Stimulated activated CD4-positive, alpha-beta T cell treated with anti-CD3 and anti-CD28 coated beads, Interleukin-4, amount 100 ng/mL, for 1 hour (primary cell): ENCODE results near the gene PAX5.

Experiments
- DNase-seq: peaks from one replicate; pipeline ENCODE4 v3.0.0-alpha.2; 2020

Gene PAX5

DNA sequence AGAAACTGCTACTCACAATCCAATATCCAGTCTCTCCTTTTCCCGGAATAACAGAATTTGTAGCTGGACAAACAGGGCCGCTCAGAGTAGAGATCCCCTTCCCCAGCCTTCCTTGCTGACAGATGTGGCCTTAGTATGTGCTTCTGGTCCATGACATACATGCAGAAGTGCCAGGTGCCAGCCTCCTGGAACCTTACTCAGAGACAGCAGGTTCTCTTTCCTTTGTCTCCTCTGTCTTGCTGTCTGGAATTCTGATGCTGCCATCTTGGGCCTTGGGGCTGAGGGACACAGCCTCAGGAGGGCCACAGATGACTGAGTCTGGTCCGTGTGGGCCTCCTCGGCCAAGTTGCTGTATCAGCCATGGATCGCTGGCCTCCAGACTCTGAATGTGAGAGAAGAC is 210.1 kb downstream of the PAX5 start:
- DNase-seq = no peak

DNA sequence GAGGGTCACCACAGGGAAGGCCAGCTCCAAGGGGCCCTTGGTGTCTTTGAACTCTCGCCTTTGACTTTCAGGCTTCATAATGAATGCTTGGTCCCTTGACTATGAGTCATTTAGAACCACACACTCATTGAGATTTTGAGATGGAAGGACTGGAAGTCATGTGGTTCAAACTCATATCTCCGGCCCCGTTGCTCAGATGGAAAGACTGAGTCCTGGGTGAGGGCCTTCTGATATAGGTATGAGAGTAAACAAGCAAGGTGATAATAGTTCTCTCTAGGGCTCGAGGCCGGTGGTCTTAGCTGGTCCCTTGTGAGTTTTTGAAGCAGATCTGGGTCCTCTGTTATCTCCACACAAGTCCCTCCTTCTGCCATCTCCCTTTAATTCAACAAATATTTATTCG is 210.6 kb downstream of the PAX5 start:
- DNase-seq = no peak

DNA sequence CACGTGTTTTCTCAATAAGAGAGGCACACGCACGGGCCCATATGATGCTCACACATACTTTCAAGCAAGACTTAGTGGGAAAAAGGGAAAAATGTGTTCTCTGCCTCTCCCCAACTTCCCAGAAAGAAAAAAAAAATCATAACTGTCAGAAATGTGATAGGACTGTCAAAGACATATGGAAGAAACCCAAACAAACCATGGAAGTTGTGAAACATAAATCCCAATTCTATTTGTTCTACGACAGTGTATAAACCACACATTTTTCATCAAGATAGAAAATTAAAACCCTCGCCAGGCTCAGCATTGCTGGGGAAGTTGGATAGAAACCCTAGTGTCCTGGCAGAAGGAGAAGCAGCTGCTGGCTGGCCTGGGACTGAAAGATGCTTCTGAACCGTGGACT is 211.9 kb downstream of the PAX5 start:
- DNase-seq = no peak

DNA sequence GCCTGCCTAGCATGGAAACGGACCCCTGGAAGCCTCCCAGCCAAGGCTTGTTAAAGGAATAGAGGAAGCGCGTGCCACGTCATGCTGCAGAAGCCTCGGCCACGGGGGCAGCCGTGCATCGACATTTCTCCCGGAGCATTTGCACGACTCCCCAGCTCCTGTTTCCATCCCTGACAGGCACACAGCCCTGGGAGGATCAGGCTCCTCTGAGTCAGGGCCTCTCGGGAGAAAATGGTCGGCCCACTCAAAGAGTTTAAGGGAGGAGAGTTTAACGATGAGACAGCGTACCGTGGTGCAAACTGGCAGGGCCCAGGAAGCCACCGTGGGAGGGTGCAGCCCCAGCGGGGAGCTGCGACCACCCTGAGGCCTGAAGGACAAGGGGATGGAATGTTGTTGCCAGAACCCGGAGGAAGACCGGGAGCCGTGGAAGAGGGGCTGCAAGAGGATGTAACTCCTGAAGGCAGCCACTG is 213.6 kb downstream of the PAX5 start:
- DNase-seq = no peak

DNA sequence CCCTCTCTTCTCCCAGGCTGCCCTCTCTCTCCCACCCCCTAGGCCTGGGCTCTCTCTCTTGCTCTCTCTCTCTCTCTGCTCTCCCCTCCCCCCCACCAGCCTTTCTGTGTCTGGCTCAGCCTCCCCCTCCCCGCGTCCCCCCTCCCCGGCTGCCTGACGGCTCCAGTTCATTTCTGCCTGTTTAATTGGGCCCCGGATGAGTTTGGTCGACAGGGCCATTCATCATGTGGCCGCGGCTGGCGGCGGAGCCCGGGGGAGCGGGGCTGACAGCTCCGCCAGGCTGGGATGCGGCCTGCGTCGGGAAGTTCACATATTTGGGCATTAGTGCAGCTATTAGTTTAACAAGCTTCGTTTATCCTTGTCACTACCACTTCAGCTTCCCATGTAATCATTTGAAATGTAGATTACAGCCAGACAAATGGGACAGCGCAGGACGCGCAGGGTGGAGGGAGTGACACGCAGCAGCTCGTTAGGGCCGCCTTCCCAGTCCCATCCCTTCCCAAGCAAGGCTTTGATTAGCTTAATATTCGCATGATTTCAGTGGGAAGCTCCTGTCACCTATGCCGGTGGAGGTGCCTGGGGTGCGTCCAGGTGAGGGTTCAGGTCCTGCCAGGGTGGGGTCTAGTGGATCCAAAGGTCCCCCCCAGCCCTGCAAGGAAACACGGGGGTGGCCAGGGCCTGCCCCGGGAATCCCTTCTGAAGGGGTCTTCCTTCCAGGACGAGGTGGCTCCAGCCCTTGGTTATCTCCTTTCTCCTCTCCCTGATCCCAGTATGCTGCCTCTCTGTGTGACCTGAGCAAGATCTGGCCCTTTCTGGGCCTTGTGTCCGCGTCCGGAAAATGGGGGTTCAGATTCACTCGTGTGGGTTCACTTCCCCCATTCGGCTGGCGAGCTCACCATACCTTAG is 214.8 kb downstream of the PAX5 start:
- DNase-seq = no peak

DNA sequence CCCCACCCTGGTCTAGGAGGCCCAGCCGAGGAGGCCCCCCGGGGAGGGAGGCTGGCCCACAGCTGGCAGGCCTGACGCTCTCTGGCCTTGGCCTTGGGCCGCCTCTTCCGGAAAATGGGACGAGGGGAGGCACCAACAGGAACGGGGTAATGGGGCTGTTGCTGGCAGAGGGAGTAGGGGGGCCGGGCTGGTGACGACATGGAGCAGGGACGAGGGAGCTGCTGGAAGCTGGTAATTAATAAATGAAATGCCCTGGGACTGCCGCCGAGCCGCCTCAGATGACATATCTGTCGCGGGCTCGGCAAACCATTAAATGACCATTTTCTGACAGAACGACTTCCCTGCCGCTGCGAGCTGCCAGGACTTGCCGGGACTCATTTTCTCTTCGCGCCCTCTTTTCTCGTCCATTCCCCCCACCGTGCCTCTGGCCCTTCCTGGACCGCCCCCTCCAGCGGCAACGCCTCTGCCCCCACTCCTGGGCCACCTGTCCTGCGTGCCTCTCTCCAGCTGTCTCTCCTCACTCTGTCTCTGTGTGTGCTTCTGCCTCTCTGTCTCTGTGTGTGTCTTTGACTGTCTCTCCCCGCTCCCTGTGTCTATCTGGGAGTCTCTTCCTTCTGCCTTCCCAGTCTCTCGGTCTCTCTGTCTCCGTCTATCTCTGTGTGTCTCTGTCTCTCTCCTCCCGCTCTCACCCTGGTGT is 215.7 kb downstream of the PAX5 start:
- no peak for DNase-seq

DNA sequence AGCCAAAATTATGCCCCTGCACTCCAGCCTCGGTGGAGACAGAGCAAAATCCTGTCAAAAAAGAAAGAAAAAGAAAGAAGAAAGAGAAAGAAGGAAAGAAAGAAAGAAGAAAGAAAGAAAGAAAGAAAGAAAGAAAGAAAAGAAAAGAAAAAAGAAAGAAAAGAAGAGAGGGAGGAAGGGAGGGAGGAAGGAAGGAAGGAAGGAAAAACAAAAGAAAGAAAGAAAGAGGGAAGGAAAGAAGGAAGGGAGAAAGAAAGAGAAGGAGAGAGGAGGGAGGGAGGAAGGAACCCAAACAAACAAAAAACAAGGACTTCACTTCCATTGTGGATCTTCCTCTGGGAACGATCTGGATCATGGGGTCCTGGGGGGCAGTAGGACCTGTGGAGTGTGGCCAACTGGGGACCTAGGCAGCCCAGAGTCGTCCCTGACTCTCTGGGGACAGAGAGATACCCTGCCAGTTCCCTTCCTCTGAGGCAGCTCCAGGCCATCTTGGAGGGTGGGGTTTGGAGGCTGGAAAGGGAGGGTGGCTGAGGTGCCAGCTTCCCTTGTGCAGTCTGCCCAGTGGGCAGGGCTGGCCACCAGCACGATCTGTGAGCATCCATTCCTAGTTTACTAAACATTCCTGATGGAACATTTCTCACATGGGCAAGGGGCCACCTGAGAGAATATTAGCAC is 216.8 kb downstream of the PAX5 start:
- no peak for DNase-seq

DNA sequence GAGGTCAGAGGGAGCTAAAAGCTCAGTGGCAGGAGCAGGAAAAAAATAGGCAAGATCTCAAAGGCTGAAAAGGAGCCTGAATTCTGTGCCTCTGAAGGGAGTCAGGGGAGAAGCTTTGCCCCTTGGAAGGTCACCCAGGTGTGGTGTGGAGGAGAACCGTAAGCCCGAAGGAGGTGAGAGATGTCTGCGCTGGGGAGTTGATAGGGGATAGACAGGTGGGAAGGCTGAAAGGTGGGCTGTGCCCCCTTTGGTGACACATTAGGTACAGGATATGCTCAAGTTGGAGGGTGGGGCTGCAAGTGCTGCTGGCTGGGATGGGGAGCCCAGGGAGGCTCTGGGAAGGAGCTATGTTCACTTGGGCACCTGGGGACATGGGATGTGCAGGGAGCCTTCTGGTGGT is 217.7 kb downstream of the PAX5 start:
- DNase-seq = no peak

DNA sequence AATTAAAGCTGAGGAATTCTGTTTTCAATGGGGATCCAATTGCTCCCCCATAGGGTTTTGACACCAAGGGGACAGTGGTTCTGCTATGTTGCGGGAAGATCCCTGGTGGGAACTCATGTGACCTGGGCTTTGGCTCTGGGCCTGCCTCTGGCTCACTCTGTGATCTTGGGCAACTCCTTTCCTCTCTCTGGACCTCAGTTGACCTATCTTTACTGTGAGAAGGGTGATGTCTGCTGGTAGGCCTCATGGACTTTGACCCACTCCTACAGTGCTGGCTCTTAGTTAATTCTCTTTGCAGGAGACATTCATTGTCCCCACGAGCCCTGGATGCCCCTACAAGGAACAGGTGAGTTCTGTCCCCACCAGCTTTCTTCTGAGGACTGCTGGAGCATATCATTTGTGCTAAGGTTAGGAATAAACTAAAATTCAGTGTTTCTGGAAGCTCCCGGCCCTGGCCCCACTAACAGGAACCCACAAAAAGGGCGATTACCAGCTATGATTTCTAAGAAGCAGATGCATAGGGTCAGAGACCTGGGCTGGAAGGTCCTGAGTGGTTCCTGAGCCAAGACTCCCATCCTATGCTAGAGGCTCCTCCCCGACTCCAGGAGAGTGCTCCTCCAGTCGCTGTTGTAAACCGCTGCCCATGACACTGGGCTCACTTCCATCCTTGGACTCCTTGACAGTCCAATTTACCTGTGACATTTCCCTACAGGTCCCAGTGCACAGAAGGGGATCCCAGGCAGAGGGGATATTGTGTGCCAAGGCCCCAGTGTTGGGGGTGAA is 218.3 kb downstream of the PAX5 start:
- DNase-seq = no peak

DNA sequence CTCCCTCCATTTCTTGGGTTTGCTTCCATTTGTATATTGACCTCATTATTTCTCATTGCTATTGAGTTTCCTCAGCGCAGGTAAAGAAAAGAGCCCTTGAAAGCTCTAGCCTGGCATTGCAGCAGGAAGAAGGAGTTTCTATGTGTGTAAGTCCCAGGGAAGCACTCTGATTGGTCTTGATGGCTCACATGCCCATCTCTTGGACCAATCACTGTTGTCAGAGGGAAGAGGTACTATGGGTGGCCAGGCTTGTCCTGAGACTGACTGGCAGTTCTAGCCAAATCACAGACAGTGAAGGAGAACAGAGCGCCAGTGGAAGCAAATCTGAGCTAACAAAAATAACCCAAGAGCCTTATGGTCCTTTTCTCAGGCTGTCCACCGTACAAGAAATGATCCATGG is 219.0 kb downstream of the PAX5 start:
- DNase-seq = no peak

DNA sequence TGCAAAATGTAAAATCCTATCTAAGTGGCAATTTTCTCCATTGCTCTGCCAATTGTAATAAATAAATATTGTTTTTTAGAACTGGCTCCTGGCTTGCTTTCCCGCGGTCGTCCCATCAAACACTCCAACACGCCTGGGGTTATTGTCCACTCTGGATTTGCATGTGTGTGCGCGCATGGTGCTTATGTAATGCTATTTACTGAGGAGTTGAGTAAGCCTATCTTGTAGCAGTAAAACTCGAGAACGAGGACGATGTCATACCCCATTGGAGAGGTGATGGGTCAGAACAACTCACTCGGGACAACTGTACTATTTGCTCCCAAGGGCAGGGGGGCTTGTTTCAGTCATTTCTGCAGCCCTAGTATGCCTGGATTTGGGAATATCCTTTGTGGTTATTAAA is 220.9 kb downstream of the PAX5 start:
- no peak for DNase-seq

DNA sequence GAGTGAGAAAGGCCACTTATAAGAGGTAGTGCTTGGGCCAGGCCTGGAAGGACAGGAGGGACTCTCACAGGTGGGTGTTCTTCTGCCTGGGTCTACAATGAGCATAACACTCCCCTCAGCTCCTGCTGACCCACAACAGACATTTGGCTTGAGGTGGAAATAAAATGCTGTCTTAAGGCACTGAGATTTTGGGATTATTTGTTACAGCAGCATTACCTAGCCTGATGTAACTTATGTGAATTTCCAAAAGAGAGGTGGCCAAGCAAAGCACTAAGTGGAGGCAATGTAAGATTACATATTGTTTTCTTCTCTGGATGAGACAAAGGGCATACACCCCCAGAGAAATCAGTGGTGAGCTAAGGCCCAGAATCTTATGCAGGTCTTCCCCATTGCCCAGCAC is 221.5 kb downstream of the PAX5 start:
- no peak for DNase-seq

DNA sequence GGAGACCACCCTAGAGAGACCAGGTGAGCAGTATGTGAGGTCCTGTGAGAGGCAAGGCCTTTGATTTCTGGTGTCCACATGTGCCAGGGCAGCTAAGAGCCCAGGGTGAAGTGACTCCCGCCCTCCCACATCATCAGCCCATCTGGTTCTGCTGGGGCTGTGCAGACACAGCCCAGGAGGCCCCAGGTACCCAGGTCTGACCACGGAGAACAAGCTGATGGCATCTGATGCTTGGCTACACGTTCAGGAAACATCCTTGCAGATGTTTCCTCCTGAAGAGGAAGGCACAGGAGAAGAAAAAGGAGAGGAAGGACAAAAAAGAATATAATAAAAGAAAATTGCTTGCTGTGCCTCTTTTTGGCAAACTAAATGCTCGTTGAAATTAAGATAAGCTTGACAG is 225.8 kb downstream of the PAX5 start:
- no peak for DNase-seq

DNA sequence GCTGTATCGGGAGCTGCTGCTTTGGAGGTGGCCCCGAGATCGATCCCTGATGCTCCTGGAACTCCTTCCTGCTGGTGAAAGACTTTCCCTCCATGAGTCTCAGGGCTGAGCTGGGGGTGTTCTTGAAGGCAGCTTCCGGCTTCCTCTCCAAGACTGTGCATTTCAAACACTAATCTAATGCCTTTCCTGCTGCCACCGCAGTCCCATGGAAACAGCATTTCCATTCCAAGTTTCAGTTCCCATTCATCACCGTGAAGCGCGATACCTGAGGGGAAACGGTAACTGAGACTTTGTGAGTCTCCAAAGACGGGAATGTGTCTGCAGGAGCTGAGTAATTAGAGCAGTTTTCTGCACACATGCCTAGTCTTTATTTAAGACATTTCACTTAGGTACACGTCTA is 230.1 kb downstream of the PAX5 start:
- DNase-seq = no peak

DNA sequence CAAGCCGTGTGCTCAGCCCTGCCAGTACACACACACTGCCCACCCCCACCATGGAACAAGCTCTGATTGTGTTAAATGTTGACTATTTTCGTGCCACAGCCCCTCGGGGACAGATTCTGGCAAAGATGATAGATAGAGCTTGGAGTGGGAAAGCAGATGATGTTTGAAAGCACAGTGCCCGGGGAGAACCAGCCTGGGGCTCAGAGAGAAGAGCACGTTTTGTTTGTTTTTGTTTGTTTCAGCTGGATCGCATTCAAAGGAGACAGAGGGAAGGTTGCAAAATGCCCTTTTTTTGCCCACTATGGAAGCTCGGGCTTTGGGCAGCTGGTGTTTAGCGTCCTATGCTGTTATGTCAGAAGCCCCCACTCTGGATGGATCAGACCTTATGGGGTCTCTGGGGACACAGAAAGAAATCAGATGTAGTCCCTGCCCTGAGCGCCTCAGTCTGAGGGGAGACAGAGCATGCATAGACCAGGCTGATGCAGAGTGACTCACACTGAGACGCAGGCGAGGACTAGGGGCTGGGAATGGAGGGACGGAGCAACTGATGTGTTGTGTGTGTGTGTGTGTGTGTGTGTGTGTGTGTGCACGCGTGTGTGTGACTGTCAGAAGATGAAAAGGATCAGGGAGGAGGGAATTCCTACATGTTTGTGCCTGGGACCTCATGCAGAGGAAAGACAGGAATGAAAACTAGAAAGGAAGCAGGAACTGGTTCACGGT is 231.7 kb downstream of the PAX5 start:
- no peak for DNase-seq

DNA sequence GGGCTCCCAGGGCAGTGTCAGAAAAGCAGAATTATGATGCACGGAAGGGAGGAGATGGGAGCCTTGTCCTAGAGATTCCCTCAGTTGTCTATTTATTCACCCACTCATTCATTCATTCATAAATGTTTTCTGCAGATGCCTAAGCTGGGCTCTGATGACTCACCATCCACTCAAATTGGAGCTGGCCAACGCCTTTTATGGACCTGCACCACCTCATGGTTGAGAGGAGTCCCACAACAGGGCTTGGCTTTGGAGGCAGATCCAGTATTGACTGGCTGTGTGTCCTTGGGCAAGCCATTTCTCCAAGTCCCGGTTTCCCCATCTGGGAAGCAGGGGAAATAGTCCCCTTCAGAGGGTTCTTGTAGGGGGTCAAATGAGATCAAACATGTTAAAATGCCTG is 233.6 kb downstream of the PAX5 start:
- no peak for DNase-seq

DNA sequence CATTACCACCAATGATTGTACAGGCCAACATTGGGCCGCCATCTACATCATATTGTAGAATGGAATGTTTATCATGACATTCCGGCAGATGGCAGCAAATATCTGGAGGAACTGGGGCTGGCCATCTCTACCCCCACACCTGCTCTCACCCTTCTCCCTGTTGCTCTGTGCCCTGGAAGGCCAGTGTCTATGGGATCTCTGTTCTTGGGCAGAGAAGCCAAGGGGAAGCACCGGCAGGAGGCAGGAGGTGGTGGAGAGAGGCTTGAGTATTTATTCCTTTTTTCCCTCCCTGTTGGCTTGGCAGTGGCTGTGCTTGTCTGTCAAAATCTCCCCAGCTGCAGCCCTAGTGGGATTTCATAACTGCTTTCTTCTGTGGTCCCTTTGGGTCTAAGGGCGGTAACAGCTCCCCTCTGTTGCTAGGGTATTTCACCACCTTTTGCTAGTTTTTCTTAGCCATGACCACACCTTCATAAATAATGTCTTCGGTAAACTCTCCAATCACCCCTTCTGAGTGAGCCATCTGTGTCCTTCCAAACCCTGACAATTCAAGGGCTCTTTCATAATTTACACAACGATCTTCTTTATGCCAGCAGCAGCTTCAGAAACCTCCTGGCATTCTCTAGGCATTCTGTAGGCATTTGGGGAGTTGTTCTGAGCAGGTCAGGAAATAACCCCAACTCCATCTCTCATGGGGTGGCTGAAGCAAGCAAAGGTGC is 235.6 kb downstream of the PAX5 start:
- no peak for DNase-seq

DNA sequence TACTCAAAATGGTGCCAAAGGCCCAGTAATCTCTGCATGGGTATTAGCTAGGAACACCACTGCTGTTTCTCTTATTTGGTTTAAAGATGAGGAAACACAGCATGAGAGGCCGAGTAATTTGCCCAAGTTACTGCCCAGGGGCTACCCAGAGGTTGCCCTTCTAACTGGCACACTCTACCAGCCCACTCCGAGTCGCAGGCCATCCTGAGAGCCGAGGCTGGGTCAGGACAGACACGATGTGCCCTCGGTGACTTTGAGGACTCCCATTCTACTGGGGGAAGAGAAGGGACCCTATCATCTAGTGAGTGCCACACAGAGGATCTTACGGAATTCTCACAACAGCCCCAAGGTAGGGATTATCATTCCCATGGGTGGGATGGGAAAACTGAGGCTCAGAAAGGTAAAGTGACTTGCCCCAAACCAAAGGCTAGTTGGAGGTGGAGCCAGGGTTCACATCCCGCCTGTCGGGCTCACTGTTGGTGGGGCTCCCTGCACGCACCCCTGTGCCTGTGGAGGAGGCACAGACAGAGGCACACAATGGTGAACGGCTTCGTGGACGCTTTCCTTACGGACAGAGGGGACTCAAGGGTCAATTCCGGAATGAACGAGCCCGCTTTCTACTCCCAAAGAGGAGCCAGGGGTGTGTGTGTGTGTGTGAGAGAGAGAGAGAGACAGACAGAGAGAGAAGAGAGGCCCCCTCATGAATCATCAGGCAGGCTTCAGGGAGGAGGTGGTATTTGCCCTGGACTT is 236.4 kb downstream of the PAX5 start:
- no peak for DNase-seq

DNA sequence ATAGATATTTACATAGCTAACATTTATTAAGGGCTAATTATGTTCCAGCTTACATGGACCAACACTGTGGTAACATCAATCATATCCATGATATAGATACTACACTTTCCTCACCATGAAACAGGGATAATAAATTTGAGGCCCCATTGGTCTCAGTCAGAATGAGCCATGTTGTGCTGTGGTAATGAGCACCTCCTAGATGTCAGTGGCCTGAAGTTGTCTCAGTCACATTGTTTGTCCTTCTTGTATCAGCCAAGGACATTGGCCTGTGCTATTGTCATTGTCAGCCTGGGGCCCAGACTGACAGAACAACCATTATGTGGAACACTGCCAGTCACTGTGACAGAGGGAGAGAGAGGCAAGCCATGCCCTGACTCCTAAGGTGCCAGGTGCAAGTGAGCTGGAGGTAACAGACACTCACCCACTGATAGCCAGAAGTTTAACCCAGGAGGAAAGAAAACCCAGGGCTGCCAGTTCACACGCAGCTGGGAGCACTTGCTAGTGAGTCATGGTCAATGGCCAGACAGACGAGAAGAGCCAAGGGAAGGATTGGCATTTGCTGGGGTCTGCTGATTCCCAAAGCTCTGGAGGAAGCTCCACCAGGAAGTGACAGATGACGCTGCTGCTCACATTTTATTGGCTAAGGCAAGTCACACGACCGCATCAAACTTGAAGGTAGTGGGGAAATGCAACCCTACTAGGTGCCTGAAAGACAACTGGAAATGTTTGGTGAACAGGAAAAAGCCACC is 237.2 kb downstream of the PAX5 start:
- no peak for DNase-seq

DNA sequence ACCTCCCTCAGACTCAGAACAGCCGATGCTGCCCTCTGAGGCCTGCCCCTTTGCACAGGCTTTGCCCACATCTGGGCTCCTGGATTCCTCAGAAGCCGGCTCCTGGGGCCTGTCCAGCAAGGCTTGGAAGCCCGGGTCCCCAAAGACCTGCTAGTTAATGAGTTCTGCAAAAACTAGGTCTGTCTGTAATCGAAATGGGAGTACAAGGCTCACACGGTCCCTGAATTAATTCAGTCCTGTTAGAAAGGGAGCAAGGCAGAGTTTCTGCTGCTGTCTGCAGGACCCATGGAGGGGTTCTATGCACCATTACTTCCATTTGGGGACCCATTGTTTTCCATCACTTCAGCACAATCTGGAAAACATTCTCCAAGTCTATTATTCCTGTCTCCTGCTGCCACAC is 239.6 kb downstream of the PAX5 start:
- DNase-seq = no peak
